Measurements from ENCODE around the gene SNX9.

Gene SNX9

DNA sequence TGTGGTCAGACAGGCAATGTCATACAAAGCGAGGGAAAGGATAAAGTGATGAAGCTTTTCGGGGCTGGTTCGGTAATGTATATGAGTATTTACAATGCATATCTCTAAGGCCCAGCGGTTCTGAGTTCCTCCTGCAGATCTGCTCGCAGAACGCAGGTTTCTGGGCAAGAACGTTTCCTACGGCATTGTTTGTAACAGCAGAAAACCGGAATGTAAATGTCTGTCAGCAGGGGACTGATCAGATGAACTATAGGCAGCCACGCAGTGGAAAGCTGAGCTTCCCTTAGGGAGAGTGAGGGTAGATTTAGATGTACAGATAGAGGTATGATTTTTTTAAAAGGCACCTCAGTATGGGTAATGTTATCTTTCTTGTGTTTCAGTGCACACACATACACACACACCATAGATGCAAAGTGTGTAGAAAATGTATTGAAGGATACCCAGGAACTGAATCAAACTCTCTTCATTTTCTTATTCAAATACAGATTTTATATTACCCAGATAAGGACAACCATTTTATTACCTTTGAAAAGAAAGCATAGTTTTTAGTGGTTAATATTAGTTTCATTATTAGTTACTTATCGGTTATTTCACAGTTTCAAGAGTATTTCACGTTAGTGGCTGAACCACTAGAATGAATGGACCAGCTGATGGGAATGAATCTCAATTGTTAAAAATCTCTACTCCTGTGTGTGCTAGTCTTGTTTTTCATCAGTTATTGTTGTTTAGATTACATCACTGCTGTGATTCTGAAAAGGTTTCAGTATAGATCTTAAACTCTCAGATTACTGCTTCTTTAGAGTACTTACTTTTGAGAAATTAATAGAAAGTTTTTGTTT, 56.2 kb downstream of the SNX9 start:
- Histone ChIP-seq H3K4me2 (no peak overlapping the region), H3K9ac (no peak overlapping the region), H4K20me1 (peaks cover 0 to 85% (median 0%) of the 10 kb centered on the region in 11 experiments; a peak in 3 of 22 replicates), H3K27ac (no peak overlapping the region), H3K4me3 (no peak overlapping the region), H3K36me3 (peaks cover 0 to 95% (median 0%) of the 10 kb centered on the region in 11 experiments; a peak in 4 of 22 replicates), H3K27me3 (no peaks in the 10 kb centered on the region), H3K4me1 (peaks cover 0 to 2% (median under 1%) of the 10 kb centered on the region in 10 experiments; a peak in 4 of 20 replicates), H3K9me3 (replicated peaks in 1 of 11) (peaks cover 0 to 6% (median 0%) of the 10 kb centered on the region in 11 experiments; a peak in 2 of 22 replicates)
- no peak for TF ChIP-seq Cebpa-rat (IDR thresholded peaks at IDR 0.05)

DNA sequence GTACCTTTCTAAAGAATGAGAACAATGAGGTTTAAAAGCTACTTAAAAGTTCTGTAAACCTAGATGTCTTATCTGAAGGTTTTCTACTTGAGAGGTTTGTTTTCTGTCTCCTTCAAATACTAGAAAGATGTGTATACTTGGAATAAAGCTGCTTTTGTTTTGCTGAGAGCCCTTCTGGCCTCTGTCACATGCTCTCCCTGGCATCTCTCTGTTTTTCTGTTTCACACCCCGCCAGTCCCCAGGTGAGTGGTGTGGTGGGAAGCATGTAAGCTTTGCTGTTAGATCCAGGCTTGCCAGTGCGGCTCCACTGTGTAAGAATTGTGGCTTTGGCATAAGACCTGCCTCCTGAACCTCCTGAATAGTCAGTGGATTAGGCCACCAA, 56.8 kb downstream of the SNX9 start:
- no peak overlapping the region for H3K27ac ChIP-seq
- no peak for TF ChIP-seq Cebpa-rat (IDR thresholded peaks at IDR 0.05)
- no peak overlapping the region for H3K4me2 ChIP-seq

DNA sequence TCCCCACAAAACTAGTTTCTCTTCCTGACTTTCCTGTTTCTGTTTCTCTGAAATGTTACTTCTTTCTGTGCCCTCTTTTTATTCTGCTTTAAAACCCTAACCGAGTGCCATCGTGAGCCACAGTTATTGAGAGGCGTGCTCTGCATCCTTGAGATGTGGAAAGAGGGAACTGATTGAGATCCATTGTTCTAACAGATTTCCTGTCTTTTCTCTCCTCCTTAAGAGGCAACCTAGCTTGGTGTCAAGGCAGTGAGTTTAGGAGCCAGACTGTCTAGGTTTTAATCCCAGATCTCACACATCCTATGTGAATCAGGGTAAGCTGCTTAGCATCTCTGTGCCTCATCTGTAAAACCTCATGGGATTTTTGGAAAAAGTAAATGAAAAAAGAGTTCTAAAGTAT, 57.5 kb downstream of the SNX9 start:
- no peak overlapping the region for H3K4me3 ChIP-seq
- H3K27ac ChIP-seq = no peak overlapping the region
- H3K9ac ChIP-seq = no peak overlapping the region
- H3K4me2 ChIP-seq = no peak overlapping the region
- peaks cover 0 to 86% (median 0%) of the 10 kb centered on the region in 11 experiments; a peak in 3 of 22 replicates for H4K20me1 ChIP-seq
- H3K36me3 ChIP-seq = peaks cover 0 to 95% (median 0%) of the 10 kb centered on the region in 11 experiments; a peak in 4 of 22 replicates
- peaks cover 0 to 6% (median 0%) of the 10 kb centered on the region in 11 experiments; a peak in 2 of 22 replicates for H3K9me3 ChIP-seq (replicated peaks in 1 of 11)
- H3K27me3 ChIP-seq = no peaks in the 10 kb centered on the region
- TF ChIP-seq Cebpa-rat (IDR thresholded peaks at IDR 0.05) = no peak
- H3K4me1 ChIP-seq = peaks cover 8 to 15% (median 13%) of the 10 kb centered on the region in 10 experiments

More for the DNA sequence above, 56.8 kb downstream of the SNX9 start:
- Histone ChIP-seq H3K9me3 (replicated peaks in 1 of 11) (peaks cover 0 to 6% (median 0%) of the 10 kb centered on the region in 11 experiments; a peak in 2 of 22 replicates), H3K4me1 (peaks cover 4 to 8% (median 6%) of the 10 kb centered on the region in 10 experiments; a peak in 17 of 20 replicates), H3K4me3 (no peak overlapping the region), H4K20me1 (peaks cover 0 to 86% (median 0%) of the 10 kb centered on the region in 11 experiments; a peak in 3 of 22 replicates), H3K27me3 (no peaks in the 10 kb centered on the region), H3K9ac (no peak overlapping the region), H3K36me3 (peaks cover 0 to 95% (median 0%) of the 10 kb centered on the region in 11 experiments; a peak in 4 of 22 replicates)

DNA sequence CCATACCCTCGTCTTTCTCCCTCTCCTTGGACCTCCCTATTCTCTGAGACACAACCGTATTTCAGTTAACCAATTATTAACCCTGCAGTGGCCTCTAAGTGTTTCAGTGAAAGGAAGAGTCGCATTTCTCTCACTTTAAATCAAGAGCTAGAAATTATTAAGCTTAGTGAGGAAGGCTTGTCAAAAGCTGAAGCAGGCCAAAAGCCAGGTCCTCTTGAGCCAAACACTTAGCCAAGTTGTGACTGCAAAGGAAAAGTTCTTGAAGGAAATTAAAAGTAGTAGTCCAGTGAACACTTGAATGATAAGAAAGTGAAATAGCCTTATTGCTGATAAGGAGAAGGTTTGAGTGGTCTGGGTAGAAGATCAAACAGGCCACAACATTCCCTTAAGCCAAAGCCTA, 58.3 kb downstream of the SNX9 start:
- Histone ChIP-seq H3K36me3 (peaks cover 0 to 95% (median 0%) of the 10 kb centered on the region in 11 experiments; a peak in 4 of 22 replicates), H3K9ac (no peak overlapping the region), H3K4me3 (no peak overlapping the region), H3K9me3 (replicated peaks in 1 of 11) (peaks cover 0 to 6% (median 0%) of the 10 kb centered on the region in 11 experiments; a peak in 2 of 22 replicates), H3K4me2 (no peak overlapping the region), H3K27me3 (no peaks in the 10 kb centered on the region), H3K27ac (no peak overlapping the region), H3K4me1 (peaks cover 12 to 23% (median 20%) of the 10 kb centered on the region in 10 experiments), H4K20me1 (peaks cover 0 to 86% (median 0%) of the 10 kb centered on the region in 11 experiments; a peak in 3 of 22 replicates)
- no peak for TF ChIP-seq Cebpa-rat (IDR thresholded peaks at IDR 0.05)

DNA sequence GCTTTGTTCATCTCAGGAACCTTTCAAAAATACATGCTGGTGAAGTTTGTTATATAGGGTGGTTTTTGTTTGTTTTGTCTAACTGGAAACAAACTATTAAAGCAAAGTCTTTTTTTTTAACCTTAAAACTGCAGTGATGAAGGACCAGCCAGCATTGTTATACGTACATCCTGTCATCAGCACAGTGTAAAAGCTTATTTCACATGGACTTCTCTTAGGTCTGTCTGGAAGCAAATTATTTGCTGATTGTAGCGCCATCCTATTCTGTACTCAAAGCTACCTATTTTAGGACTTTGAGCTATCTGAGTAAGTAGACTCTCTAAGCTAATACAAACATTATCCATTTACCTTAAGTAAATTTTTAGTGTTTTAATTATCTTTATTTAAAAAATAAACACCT, 61.7 kb downstream of the SNX9 start:
- Histone ChIP-seq H3K4me2 (peak overlapping the region in 9 of 11 experiments; percentile 21 to 70 (median 45); a peak in 15 of 22 replicates), H3K4me1 (peaks cover 12 to 38% (median 24%) of the 10 kb centered on the region in 10 experiments), H3K4me3 (no peak overlapping the region), H3K9me3 (replicated peaks in 1 of 11) (peaks cover 0 to 6% (median 0%) of the 10 kb centered on the region in 11 experiments; a peak in 2 of 22 replicates), H3K36me3 (peaks cover 0 to 91% (median 0%) of the 10 kb centered on the region in 11 experiments; a peak in 4 of 22 replicates), H3K27me3 (no peaks in the 10 kb centered on the region), H4K20me1 (peaks cover 0 to 81% (median 0%) of the 10 kb centered on the region in 11 experiments; a peak in 3 of 22 replicates), H3K9ac (no peak overlapping the region), H3K27ac (peak overlapping the region in 2 of 11 experiments; percentile 47 to 51; a peak in 3 of 22 replicates)
- TF ChIP-seq Cebpa-rat (IDR thresholded peaks at IDR 0.05) = no peak

DNA sequence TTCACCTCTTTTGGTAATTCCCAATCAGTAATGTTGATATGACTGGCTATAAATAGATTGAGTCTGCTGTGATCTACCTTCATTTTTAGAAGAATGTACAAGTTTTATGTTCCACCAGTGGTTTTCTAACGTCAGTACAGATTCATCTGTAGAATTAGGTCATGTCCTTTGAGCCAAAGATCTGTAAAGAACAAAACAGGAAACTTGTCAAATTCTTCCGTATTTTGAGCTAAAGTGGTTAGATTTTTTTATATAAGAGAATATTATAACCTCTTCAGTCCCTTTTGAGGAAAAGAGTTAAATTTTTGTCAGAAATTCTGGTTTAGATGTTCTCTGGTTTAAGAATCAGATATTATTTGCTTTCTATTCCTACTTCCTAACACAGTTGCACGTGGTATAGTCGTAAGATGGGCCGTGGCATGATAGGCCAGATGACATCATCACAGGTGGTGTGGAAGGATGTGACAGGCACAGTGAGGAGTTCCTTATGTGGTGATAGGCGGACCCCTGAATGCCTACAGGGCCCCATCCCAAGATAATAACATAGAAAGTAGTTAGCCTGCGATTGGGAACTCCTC, 62.3 kb downstream of the SNX9 start:
- H4K20me1 ChIP-seq = peaks cover 0 to 81% (median 0%) of the 10 kb centered on the region in 11 experiments; a peak in 3 of 22 replicates
- H3K27me3 ChIP-seq = no peaks in the 10 kb centered on the region
- H3K9ac ChIP-seq = no peak overlapping the region
- H3K4me1 ChIP-seq = peaks cover 12 to 38% (median 24%) of the 10 kb centered on the region in 10 experiments
- no peak for TF ChIP-seq Cebpa-rat (IDR thresholded peaks at IDR 0.05)
- peaks cover 0 to 6% (median 0%) of the 10 kb centered on the region in 11 experiments; a peak in 2 of 22 replicates for H3K9me3 ChIP-seq (replicated peaks in 1 of 11)
- H3K4me3 ChIP-seq = no peak overlapping the region
- H3K36me3 ChIP-seq = peaks cover 0 to 91% (median 0%) of the 10 kb centered on the region in 11 experiments; a peak in 4 of 22 replicates
- H3K27ac ChIP-seq = peak overlapping the region in 5 of 11 experiments; percentile 1 to 51 (median 5); a peak in 5 of 22 replicates
- H3K4me2 ChIP-seq = peak overlapping the region; percentile 21 to 70 (median 42); a peak in 20 of 22 replicates

DNA sequence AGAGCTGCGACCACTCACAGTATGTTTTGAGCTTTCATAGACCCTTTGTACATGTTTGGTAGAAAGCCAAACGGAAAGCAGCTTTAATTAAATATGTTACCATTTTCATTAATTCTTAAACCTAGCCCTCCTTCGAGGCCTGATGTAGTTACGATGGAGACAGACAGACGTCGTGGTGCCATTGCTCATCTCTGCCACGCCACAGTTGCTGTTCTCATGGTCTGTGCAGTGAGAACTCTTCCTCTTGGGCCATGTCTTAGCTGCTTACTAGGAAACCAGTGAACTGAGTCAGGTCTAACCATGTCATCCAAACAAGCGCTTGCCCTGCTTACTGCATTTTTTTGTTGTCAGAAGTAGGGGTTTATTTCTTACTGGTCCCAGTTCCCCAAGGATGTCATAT, 62.8 kb downstream of the SNX9 start:
- TF ChIP-seq Cebpa-rat (IDR thresholded peaks at IDR 0.05) = no peak
- Histone ChIP-seq H3K4me2 (peak overlapping the region in 9 of 11 experiments; percentile 21 to 70 (median 45); a peak in 18 of 22 replicates), H3K36me3 (peaks cover 0 to 91% (median 0%) of the 10 kb centered on the region in 11 experiments; a peak in 4 of 22 replicates), H3K27me3 (no peaks in the 10 kb centered on the region), H3K4me3 (no peak overlapping the region), H3K4me1 (peaks cover 12 to 38% (median 24%) of the 10 kb centered on the region in 10 experiments), H3K27ac (peak overlapping the region in 4 of 11 experiments; percentile 1 to 51 (median 26); a peak in 5 of 22 replicates), H3K9me3 (replicated peaks in 1 of 11) (peaks cover 0 to 6% (median 0%) of the 10 kb centered on the region in 11 experiments; a peak in 2 of 22 replicates), H3K9ac (no peak overlapping the region), H4K20me1 (peaks cover 0 to 82% (median 0%) of the 10 kb centered on the region in 11 experiments; a peak in 3 of 22 replicates)

DNA sequence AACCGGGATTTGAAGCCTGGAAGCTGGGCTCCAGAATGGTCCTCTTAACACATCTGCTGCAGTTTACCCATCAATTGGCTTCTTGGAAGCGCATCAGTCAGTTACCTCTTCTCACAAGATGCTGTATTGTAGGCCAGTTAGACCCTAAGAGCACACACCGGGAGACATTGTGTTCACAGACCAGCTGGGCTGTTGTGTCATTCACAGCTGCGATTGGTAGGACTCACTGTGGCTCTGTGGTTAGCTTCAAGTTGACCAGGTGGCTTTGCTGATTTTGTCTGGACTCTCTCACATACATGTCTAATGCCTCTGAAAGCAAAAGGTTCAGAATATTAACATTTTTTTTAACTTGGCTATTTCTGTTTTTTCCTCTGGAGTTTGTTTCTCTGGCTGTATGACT, 64.8 kb downstream of the SNX9 start:
- Histone ChIP-seq H3K27me3 (no peaks in the 10 kb centered on the region), H4K20me1 (peaks cover 0 to 82% (median 0%) of the 10 kb centered on the region in 11 experiments; a peak in 3 of 22 replicates), H3K4me3 (no peak overlapping the region), H3K36me3 (peaks cover 0 to 87% (median 0%) of the 10 kb centered on the region in 11 experiments; a peak in 4 of 22 replicates), H3K27ac (no peak overlapping the region), H3K4me1 (peaks cover 12 to 38% (median 24%) of the 10 kb centered on the region in 10 experiments), H3K9me3 (replicated peaks in 1 of 11) (0 out of 22 replicates have a peak, but pooled peaks cover 0 to 5% (median 0%) of the 10 kb centered on the region in 11 experiments), H3K4me2 (peak overlapping the region in 5 of 11 experiments; percentile 3 to 28 (median 21); a peak in 7 of 22 replicates), H3K9ac (no peak overlapping the region)
- no peak for TF ChIP-seq Cebpa-rat (IDR thresholded peaks at IDR 0.05)
